ENCODE measurements around the gene TMEM178B. TPM values are rescaled to one million over a fixed set of nuclear protein-coding genes. Genes with fewer than 3 reads are reported as not detected.
"Not testable (repeated sequence)": the region's sequence is repeated elsewhere in the genome, so short reads cannot be mapped to it uniquely, and the experiment has no call there.

Gene TMEM178B
- total RNA-seq, 1 donor from 2014 or later: 0.74 TPM

GRCh38 chr7:141142058-141142457 lies 68.2 kb downstream of the TMEM178B start:
- DNase-seq (ENCODE audit: low spot score): no peak

- no peak for DNase-seq (ENCODE audit: low spot score)
These were observed 71.2 kb downstream of the TMEM178B start for GRCh38 chr7:141144921-141145629.

GRCh38 chr7:141145630-141145982 lies 71.7 kb downstream of the TMEM178B start:
- no peak for DNase-seq (ENCODE audit: low spot score)

- no peak for DNase-seq (ENCODE audit: low spot score)
These were observed 73.6 kb downstream of the TMEM178B start for GRCh38 chr7:141147482-141147881.

GRCh38 chr7:141150465-141150864 lies 76.6 kb downstream of the TMEM178B start:
- DNase-seq (ENCODE audit: low spot score): no peak

- no peak for DNase-seq (ENCODE audit: low spot score)
These were observed 77.9 kb downstream of the TMEM178B start for GRCh38 chr7:141151746-141152145.

DNA sequence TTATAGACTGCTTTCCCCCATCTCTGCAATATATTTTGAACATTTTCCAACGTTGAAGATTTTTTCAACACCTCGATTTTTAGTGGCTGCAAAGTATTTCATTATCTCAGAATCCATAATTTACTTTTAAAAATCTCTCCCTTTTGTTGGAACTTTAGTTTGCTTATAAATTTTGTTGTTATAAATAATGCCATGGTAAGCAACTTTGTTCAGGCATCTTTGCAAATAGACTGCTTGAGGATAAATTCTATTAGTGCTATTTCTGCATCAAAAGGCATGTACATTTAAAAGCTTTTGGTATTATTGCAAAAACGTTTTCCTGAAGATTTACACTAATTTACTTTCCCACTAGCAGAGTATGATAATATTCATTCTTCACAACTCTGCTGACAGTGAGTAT lies 79.4 kb downstream of the TMEM178B start:
- DNase-seq (ENCODE audit: low spot score): no peak

- DNase-seq (ENCODE audit: low spot score): no peak
These were observed 80.4 kb downstream of the TMEM178B start for GRCh38 chr7:141154131-141154732.

- DNase-seq (ENCODE audit: low spot score): no peak
These were observed 82.5 kb downstream of the TMEM178B start for GRCh38 chr7:141156407-141156806.

DNA sequence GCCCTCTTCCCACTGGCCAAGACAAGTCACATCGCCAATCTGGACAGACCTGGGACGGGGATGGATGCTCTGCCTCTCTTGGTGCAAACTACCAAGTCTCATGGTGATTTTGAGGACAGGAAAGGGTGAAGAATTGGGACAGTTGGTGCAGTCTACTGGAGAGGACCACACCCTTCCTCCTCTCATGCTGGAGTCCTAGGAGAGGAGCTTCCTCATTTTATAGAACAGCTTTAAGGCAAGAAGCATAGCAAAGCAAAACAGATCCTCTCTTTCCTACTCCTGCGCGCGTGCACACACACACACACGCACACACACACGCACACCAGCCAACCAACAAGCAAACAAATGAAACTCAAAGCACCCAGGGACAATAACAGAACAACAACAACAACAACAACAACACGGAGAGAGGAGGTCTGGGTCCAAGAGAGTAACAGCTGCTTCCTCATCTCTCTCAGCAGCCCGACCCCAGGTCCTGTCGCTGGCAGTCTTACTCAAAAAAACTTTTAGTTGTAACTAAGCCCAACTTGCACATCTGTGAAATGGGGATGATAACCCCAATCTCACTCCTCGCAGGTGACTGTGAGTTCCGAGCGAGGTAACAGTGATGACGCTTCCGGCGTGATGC lies 83.4 kb downstream of the TMEM178B start:
- no peak for DNase-seq (ENCODE audit: low spot score)

DNA sequence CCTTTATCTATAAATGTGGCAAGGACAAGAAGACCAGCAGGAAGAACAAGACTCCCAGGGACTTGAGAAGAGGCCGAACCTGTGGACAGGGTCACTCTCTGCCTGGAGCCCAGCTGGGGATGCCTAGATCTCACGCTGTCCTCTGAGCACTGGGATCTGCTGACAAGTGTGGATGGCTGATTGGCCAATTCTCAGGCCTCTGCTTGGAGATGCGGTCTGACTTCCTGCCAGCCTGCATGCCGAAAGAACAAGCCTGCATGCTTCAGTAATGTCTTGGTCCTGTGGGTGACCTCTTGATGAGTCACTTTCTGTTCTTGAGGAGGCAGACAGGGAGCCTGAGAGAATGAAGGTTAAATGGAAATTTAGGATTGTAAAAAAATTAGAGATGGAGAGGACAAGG lies 84.7 kb downstream of the TMEM178B start:
- no peak for DNase-seq (ENCODE audit: low spot score)

- DNase-seq (ENCODE audit: low spot score): no peak
These were observed 86.5 kb downstream of the TMEM178B start for GRCh38 chr7:141160246-141160860.

DNA sequence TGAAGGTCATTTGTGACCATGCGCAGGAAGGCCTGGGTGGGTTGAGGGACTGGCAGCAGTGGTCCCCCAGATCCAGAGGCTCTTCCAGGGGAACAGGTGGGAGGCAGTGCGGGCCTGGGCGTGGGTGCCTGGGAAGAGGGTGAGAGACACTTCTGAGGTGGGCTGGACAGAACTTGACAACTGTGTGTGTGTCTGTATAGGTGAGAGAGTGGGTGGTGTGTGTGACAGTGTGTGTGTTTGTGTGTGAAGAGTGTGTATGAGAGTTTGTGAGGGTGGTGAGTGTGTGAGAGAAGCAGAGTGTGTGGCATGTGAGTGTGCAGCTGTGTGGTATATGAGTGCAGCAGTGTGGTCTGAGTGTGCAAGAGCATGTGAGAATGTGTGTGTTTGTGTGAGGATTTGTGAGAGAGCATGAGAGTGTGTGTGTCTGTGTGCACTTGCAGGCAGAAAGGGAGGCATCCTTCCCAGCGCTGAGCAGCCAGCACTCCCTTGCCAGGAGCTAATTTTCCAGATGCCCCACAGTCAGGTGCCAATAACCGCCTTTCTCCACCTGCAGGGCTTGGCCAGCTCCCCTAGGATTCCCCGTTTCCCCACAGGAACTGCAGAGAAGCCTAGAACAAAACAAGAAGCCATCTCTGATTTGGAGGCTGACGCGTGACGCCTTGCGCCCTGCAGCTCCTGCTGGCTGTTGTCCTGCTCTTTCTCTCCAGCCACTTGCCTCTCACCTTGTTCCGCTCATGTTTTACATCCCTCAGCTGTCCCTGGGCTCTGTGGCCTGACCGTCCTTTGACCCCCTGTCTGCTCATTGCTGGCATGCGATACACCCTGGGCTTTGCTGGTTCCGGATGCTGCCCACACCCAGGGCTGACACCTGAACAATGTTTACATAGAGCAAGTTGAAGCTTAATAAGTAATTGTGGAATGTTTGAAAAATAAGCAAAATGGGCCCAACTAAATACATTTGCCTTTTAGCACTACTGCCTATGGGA lies 88.0 kb downstream of the TMEM178B start:
- DNase-seq (ENCODE audit: low spot score): no peak

DNA sequence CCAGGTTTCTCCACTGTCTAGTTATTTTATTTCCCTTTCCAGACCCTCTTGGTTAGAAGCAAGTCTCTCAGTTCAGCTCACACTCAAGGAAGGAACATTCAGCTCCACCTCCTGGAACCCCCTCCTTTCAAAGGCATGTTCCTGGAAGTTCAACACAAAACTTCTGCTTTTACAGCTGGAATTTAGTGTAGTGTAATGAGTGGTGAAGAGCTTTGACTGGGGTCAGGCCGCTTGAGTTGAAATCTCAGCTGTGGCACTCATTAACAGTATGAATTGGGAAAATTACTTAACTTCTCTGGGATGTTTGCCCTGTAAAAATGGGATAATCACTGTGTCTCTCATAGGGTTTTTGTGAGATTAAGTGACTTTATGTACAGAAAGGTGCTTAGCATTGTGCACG lies 91.7 kb downstream of the TMEM178B start:
- no peak for DNase-seq (ENCODE audit: low spot score)

DNA sequence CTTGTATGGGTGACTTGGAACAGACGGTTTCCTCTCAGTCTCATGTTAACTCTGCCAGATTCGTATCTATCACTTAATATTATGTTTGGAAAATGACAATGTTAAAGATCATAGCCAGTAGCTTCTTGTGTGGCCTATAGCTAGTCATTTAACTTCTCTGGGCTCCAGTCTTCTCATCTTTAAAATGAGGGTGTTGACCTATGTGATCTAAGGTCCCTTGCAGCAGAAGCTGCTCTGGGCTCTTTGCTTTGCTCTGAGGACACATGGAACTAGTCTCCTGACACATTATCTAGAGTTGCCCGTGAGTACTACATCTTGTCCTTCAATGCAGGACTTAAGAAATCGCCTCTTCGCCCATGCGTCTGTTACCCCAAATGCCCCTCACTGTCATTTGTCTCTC lies 93.1 kb downstream of the TMEM178B start:
- no peak for DNase-seq (ENCODE audit: low spot score)

GRCh38 chr7:141167381-141167964 lies 93.6 kb downstream of the TMEM178B start:
- DNase-seq (ENCODE audit: low spot score): no peak

DNA sequence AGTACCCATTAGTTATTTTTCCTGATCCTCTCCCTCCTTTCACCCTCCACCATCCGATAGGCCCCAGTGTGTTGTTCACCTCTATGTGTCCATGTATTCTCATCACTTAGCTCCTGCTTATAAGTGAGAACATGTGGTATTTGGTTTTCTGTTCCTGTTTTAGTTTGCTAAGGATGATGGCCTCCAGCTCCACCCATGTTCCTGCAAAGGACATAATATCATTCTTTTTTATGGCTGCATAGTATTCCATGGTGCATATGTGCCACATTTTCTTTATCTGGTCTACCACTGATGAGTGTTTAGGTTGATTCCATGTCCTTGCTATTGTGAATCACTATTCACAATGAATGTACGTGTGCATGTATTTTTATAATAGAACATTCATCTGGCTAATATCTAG lies 95.3 kb downstream of the TMEM178B start:
- not testable (repeated sequence) for DNase-seq (ENCODE audit: low spot score)

DNA sequence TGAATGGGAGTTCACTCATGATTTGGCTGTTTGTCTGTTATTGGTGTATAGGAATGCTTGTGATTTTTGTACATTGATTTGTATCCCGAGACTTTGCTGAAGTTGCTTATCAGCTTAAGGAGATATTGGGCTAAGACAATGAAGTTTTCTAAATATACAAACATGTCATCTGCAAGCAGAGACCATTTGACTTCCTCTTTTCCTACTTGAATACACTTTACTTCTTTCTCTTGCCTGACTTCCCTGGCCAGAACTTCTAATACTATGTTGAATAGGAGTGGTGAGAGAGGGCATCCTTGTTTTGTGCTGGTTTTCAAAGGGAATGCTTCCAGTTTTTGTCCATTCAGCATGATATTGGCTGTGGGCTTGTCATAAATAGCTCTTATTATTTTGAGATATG lies 101.9 kb downstream of the TMEM178B start:
- DNase-seq (ENCODE audit: low spot score): not testable (repeated sequence)

DNA sequence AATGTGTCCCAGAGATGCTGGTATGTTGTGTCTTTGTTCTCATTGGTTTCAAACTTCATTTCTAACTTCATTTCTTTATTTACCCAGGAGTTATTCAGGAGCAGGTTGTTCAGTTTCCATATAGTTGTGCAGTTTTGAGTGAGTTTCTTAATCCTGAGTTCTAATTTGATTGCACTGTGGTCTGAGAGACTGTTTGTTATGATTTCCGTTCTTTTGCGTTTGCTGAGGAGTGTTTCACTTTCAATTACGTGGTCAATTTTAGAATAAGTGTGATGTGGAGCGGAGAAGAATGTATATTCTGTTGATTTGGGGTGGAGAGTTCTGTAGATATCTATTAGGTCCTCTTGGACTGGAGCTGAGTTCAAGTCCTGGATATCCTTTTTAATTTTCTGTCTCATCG lies 103.3 kb downstream of the TMEM178B start:
- not testable (repeated sequence) for DNase-seq (ENCODE audit: low spot score)

DNA sequence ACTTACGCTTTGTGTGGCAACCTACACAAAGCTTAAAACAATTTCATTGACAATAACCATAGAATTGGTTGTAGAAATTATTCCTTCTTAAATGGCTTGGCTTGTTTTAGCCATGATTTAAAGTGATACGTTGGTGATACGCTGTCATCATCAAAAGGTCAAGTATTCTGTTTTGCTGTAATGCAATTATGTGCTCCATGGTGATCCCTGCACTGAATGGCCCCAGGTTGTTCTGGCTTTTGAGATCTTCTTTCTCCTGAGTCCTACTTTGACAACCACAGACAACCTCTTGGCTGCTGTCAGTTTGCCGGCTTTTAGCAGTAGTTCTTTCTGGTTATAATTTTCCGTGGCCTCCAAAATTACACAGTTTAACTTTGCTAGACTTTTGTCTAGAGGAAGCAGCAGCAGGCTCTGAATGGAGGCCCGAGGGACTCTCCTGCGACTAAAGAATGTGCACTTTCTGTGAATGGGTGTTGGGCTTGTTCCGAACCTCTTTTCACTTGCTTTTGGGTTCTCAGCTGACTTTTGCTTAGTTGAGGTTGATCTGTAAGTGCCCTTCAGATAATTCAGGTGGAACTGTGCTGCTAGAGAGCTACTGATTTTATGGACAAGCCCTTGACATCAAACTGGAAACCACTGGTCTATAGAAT lies 104.7 kb downstream of the TMEM178B start:
- DNase-seq (ENCODE audit: low spot score): no peak

Data from mesenteric fat pad (tissue), 1 donor.